ENCODE data around the gene SHANK1. TPM values are rescaled to one million over a fixed set of nuclear protein-coding genes. Genes with fewer than 3 reads are reported as not detected.

SHANK1 gene
- total RNA-seq, 1 donor from 2014 or later, result 0.72 TPM

DNA sequence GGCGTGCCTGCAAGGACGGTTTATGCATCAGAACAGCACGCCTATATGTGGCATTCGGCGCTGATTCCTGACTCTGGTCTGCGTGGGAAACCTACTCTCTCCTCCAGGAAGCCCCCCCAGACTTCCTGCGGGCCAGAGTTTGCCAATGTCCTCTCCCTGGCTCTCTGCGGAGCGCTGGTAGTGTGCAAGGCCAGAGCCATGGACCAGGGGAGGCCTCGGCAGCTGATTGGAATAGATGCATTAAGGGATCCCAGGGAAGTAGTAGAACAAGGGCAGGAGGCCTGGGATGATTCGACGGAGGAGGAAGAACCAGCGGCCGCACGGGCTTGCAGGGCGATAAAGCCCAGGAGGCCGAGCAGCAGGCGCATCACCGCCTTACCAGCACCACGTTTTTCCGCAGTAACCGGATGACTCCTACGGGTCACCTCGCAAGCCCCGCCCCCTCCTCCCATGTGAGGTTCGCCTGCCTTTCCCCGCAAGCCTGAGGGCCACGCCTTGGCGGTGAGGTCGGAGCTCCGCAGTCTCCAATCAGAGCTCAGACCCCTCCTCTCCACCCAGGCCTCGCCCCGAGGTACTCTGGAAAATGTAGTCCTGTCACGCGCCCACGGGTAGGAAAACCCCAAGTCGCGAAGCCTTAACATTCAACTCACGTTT is 8.6 kb upstream of the SHANK1 start:
- peak; percentile 81 for DNase-seq (ENCODE audit: low spot score)

DNA sequence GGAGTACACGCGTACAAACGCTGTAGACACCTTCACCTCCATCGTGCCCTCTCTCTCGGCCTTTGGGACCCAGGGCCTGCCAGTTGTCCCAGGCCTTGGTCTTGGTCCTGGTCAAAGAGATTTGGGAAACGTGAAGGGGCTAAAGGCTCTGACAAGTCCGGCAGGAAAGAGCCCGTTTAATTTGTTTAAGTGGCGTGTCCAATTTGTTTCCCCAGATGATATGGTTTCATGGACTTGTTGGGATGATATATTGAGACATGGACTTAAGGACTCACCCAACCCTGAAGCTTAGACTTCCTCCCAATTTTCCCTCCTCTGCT is 6.3 kb upstream of the SHANK1 start:
- no peak for DNase-seq (ENCODE audit: low spot score)

DNA sequence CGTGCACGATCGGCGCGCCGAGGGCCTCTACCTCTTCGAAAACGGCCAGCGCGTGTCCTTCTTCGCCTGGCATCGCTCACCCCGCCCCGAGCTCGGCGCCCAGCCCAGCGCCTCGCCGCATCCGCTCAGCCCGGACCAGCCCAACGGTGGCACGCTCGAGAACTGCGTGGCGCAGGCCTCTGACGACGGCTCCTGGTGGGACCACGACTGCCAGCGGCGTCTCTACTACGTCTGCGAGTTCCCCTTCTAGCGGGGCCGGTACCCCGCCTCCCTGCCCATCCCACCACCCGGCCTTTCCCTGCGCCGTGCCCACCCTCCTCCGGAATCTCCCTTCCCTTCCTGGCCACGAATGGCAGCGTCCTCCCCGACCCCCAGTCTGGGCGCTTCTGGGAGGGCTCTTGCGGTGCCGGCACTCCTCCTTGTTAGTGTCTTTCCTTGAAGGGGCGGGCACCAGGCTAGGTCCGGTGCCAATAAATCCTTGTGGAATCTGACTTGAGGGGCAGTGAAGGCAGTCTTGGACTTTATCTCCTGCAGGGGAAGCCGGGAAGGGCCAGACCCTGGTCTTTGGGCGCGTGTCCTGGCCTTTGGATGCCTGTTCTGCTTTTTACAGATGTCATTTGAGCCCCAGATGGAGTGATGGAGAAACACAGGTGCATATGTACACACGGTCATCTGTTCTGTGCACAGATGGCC is 5.8 kb upstream of the SHANK1 start:
- peak; percentile 22 for DNase-seq (ENCODE audit: low spot score)

DNA sequence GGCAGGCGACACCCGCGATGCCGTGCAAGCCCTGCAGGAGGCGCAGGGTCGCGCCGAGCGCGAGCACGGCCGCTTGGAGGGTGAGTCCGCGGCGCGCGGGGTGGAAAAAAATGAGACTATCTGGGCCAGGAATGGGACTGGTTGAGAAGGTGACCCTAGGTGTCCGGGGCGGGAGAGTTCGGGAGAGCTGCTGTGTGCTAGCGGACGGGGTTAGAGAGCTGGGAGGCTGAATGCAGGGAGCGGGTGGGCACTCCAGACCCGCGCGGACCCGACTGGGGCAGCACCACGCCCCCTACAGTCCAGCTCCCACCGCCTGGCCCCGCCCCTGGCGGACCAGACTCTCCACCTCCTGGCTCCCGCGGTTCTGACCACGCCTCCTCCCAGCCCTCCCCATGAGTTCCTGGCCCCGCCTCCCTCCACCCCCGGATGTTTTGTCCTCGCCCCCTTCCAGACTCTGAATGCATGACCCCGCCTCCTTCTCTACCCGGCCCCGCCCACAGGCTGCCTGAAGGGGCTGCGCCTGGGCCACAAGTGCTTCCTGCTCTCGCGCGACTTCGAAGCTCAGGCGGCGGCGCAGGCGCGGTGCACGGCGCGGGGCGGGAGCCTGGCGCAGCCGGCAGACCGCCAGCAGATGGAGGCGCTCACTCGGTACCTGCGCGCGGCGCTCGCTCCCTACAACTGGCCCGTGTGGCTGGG is 5.1 kb upstream of the SHANK1 start:
- DNase-seq (ENCODE audit: low spot score), result peak; percentile 100

DNA sequence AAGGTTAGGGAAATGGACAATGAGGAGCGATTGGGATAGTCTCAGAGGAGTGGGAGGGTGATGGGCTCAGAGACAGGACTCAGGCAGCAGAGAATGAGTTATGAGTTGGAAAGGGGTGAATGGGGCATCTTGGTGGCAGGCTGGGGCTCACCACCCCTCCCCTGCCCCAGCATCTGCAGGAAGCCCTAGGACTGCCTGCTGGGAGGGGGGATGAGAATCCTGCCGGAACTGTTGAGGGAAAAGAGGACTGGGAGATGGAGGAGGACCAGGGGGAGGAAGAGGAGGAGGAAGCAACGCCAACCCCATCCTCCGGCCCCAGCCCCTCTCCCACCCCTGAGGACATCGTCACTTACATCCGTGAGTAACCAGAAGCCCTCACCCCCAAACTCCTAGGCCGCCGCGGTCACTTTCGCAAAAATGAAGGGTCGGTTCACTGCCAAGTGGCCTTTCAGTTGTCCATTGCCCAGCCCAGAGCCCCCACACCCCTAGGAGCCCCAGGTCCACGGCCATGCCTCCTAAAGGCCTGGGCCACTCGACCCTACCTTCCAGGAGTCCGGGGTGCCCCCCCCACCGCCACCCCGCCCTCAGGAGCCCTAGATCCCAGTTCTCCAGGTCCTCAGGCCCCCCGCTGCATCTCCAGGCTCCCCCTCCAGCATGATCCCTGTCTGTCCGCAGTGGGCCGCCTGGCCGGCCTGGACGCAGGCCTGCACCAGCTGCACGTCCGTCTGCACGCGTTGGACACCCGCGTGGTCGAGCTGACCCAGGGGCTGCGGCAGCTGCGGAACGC is 4.3 kb upstream of the SHANK1 start:
- DNase-seq (ENCODE audit: low spot score), result peak; percentile 52

DNA sequence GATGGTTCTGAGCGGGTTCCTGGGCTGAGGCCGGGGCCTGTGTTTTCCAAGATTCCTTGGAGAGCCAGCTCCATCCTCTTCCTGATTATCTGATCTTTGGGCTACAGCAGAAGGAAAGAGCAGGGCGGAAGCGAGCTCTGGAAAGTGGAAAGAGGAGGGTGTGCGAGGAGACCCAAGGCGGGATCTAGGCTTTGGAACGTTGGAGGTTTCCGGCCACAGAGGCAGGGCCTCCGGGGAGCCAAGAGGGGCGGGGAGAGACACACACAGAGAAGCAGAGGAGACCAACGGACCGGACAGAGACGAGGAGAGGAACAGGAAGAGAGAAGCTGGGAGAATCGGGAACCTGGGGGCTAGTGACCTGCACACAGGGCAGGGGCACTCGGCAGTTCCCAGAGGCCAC is 3.5 kb upstream of the SHANK1 start, which contains the start of gene CLEC11A:
CLEC11A (plus strand) TSS at position 296 of the 400 bp plus-strand sequence. CDS start 162 bp downstream, outside the sequence.
- peak; percentile 94 for DNase-seq (ENCODE audit: low spot score)

DNA sequence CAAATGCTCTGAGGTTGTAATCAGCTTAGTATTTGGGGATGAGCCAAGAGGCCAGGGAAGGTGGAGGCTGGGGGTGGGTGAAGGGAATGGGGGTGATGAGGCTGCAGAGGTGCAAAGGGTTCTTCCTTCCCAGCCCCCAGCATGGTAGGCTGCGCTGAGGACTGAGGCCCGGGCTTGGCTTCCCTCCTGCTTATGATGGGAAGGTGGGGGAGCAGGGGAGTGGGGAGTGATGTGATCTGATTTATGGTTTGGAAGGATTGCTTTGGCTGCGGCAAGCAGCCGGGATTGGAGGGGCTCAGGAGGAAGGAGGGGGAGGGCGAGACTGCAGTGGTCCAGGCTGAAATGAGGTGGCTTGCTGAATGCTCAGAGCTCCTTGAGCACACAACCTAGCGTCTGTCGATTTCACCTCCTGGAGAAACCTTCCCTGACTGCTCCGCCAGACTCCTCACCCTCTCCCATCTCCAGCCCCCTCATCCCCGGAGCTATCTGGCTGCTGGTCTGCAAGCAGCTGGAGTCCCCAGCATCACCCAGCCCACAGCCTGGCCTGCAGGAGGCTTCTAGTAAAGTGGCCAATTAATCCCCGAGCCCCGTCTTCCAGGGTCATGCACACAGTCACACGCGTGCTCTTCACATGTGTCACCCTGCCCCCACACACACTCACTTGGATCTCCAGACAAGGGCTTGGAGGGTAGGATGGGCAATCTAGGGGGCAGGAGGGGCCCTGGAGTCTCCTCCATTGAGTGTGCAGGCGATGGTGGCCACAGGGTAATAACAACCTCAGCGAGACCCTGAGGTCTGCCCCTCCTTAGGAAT is 2.8 kb upstream of the SHANK1 start:
- peak; percentile 23 for DNase-seq (ENCODE audit: low spot score)

DNA sequence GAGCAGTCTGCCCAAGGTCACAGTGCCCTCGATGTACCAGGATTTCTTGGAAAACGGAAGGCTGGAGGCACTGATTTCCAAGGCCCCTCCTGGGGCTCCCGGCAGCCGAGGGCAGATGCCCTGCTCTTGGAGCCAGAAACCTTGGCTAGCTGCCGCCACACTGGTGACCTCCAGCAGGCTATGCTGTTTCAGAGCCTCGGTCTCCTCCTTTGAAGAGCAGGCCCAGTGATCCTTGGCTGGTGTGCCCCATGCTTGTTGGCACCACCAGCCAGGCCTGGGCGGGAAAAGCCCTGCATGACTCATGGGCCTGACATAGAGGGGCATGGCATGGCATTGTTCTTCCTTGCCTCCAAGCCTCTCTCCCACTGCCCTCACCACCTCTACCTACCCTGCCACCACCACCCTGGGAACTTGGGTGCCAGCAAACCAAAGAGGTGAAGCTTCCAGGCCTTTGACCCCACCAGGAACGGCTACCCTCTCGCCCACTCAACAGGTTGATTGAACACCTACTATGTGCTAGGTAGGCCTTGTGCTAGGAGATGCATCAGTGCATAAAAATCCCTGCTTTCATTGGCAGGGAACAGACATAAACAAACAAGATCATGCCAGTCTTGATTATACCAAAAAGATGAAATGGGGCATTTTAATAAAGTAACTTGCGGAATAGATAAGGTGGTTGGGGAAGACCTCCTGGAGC is 2.0 kb upstream of the SHANK1 start:
- DNase-seq (ENCODE audit: low spot score), result no peak

DNA sequence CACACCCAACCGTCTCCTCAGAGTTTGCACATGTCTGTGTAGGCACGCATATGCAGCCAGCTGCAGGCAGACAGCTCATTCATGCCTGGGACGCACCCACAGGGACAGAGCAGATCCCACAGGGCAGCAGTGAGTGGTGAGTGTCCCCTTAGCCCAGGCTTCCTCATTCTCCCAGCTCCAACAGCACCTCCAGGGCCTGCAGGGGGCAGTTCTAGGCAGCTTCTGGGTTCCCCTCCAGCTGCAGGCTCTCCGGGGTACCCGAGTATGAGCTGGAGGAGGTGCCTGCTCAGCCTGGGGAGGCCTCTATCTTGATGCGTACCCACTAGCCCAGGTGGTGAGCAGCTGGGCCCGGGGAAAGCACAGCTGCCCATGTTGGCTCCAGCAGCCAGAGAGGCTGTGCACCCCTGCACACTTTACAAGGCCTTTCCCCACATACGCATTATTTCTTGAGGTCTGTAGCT is 1.3 kb upstream of the SHANK1 start:
- DNase-seq (ENCODE audit: low spot score), result peak; percentile 41

DNA sequence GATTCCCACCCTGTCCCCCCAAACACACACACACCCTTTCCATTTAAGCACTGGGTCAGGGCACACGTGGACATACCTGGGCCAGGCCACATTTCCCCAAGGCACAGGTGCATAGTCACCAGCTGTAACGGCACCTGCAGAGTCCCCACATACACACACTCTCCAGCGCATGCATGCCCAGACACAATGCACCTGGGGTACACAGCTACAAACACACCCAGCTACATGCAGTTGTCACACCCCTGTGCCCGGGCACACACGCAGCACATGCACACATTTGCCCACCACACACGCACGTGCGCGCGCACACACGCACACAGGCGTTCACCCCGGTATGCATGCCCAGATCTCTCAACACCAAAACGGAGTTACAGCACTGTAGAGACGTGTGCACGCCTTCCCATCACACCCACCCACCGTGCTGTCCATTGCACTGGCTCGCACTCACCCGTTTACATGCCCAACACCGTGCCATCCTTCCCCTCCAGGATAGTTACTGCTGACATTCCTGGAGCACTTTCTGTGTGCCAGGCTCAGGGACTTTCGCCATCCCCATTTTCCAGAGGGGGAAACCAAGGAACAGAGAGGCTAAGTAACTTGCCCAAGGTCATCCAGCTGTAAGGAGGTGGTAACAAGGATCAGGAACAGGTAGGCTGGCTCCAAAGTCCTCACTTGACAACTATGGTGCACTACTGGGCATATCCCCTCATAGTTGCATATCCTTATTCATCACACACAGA is 749 bp upstream of the SHANK1 start:
- no peak for DNase-seq (ENCODE audit: low spot score)

DNA sequence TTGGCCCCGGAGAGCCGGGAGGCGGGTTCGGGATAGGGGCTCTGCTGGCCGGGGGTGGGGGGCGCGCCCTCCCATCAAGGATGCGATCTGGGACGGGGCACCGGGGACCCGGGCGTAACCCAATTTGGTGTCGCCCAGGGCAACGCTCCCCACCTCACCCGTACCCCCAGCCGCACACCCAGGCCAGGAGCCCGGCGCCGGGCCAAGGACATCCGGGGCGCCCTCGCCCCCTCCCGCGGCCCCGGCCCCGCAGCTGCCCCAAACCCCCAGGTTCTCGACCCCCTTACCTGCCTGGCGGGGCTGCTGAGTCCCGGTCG is 525 bp downstream of the SHANK1 start:
- no peak for DNase-seq (ENCODE audit: low spot score)

DNA sequence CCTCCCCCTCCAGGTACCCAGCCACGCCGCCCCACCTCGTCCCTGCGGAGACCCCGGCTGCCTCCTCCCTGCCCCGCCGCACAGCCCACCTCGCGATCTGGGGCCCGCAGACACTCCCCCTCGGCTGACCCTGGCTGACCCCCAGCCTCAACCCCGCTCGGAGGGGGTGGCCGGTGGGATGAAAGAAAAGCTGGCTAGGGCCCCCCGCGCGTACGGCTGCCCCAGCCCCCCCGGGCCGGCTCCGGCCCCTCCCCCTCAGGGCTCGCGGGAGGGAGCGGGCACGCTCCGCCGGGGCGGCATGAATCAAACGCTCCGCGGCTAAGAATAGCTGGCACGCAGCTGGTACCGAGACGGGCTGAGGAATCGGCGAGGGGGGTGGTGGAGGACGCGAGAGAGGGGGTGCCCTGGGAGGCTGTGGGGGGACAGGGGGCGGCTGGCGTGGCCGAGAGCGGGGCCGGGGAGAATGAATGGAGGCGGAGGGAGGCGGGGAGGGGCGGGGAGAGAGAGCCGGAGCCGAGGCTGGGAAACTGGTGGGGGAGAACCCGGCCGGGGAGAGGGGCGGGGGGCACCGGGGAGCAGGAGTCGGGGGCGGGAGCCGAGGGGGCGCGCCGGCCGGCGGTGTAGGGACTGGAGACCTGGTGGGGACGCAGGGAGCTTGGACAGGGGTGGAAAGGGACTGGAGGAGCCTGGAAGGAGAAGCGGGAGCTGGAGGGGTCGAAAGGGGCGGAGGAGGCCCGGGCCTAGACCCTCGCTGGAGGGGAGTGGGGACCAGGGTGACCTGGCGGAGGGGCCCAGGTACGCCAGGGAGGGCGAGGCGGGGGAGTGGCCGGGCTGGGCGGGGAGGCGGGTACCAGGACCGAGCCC is 1.1 kb downstream of the SHANK1 start:
- no peak for DNase-seq (ENCODE audit: low spot score)

DNA sequence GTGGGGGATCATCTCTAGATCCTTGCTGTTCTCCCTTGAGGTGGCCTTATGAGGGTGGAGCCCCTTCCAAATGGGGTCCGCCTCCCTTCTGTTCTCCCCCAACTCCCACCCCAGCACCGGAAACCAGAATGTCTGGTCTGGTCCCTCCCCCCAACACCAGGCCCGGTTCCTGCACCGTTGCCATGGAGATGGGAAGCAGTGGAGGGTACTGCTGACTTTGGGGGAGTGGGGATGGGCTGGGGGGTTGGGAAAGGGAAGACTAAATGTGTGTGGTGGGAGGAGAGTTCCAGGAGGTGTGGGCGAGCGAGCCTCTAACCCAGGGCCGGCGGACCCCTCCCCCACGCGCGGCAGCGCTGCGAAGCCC is 1.7 kb downstream of the SHANK1 start:
- no peak for DNase-seq (ENCODE audit: low spot score)

DNA sequence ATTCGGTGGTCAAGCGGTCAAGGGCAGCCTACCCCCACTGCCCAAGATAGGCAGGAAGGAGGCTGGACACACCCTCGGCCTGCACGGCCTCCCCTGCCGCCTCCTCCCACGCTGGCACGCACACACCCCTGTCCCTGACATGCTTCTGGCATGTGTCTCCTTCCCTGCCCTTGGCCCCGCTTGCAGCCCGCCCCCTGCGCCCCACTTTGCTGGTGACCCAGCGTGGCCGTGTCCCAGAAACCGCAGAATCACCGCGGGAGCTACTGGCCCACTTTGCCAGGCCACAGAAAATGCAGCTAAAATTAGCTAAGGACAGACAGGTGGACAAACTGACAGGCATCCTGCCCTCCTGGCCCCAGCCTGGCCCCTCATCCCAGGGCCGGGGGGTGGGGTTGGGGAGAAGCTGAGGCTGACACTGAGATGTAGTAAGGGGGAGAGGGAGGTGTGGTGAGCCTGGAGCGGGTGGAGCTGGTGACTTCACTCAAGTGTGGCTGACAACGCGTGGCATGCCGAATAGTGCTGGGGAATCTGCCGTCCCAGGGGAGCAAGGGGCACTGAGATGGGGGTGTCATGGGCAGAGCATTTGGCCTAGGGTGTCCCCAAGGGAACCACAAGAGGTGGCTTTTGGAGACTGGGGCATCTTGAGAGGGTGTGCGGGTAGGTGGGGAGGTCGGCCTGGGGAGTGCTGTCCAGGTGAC is 2.4 kb downstream of the SHANK1 start:
- no peak for DNase-seq (ENCODE audit: low spot score)

DNA sequence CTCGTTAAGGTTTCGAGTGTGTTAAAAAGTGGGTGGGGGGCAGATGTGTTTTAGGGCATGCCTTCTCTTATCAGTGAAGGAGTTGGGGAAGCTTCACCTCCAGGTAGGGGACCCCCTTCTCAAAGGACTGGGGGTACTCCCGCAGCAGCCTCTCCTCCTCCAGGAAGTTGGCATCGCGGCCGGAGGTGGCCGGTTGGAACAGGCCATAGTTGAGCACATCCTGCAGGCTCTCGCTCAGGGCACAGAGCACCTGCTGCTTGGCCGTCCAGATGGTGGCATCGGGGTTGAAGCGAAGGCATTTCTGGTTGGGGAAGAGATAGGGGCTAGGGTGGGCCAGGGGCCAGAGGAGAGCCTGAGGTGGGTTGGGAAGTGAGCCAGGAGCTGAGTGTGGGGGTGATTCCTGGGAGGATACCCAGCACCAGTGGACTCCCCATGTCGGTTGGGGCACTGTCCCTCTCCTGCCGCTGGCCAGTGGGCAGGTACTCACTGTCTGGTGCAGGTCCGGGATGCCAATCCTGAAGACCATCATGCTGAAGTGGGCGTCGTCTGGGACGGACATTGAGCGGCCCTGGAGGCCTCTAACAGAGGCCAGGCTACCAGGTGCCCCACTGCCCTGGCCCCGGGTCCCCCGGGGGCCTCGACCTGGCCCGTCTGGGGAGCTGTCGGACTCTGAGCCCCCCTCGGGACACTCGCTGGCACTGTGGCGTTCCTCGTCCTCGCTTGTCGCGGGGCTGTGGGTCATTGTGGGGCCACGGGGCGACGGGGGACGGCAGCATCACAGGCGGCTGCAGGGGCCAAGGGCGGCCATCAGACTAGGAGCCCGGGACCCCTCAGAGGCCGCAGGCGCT is 3.2 kb downstream of the SHANK1 start:
- DNase-seq (ENCODE audit: low spot score), result no peak

DNA sequence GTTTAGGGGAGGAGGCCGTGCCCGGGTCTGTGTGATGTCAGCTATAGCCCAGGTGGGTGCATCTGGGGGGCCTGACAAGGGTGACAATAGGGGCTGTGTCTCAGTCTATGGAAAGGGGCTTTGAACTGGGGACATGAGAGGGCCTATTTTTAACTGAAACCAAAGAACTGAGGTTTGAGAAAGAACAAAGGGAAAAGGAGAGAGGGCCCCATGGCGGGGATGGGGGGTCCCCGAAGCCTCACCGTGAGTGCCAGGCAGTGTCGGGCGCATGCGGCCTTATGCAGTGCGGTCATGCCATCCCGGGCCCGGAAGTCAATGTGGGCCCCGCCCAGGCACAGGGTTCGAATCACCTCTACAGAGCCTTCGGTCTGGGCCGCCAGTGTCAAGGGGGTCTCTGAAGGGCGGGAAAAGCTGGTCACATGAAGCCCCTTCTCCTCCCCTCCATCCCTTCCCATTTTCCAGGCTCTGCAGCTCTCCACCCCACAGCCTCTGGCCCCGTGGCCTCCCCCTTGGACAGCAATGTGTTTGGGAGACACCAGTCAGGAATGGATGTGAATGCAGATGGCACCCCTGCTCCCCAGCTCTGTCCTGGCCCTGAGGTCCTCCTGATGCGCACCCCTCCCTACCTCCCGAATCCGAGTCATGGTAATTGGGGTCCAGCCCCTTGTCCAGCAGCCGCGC is 5.9 kb downstream of the SHANK1 start:
- DNase-seq (ENCODE audit: low spot score), result no peak

DNA sequence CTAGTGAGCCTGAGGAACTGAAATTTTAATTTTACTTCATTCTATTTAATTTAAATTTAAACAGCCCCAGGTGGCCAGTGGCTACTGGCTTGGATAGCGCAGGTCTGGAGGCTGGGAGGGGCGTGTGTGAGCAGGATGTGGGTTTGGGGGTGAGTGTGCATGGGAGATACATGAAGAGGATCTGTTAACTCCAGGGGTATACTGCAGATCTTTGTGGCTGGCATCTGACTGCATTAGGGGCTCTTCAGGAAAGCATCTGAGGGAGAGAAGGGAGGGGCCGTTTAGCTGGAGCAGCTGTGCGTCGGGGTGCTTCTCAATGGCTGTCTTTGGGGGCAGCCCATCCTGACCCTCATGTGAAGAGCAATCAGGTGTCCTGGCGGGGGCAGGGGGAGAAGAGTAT is 6.8 kb downstream of the SHANK1 start:
- no peak for DNase-seq (ENCODE audit: low spot score)
